GM21717 (cell line): ENCODE results near the gene ITFG1.
"Not testable (repeated sequence)": the region's sequence is repeated elsewhere in the genome, so short reads cannot be mapped to it uniquely, and the experiment has no call there.

Source experiments
- ATAC-seq: cut with Tn5 transposase; IDR thresholded peaks from one replicate; pipeline ENCODE4 v1.9.1; 2021; ENCODE audit warnings: mild to moderate bottlenecking, moderate library complexity; ENCODE audit not compliant: unreplicated experiment

ITFG1 gene

DNA sequence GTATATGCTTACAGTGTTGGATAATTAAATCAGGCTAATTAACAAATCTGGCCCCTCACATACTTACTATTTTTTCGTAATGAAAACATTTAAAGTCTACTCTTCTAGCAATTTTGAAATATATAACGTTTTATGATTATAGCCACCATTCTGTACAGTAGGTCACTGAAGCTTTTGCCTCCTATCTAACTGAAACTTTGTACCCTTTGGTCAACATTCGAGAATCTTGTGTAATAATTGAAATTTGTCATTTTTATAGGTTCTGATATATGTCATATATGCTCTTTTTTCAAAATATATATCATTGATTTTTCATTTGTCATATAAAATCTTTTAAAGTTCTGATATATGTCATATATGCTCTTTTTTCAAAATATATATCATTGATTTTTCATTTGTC is 12.9 kb upstream of the ITFG1 start:
- ATAC-seq, result no peak

GRCh38 chr16:47473004-47473403 is 12.1 kb upstream of the ITFG1 start:
- not testable (repeated sequence) for ATAC-seq

GRCh38 chr16:47470810-47471209 is 9.9 kb upstream of the ITFG1 start:
- no peak for ATAC-seq

- ATAC-seq, result no peak
Observed at GRCh38 chr16:47470211-47470610, 9.3 kb upstream of the ITFG1 start.

DNA sequence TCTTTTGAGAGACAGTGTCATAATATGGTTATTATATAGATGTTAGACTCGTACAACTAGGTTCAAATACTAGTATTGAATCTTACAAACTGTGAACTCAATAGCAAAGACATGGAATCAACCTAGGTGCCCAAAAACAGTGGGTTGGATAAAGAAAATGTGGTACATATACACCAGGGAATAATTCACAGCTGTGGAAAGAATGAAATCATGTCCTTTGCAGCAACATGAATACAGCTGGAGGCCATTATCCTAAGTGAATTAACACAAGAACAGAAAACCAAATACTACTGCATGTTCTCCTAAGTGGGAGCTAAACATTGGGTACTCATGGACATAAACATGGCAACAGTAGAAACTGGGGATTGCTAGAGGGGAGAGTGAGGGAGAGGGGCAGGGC is 8.4 kb upstream of the ITFG1 start:
- no peak for ATAC-seq

GRCh38 chr16:47468070-47468689 is 7.3 kb upstream of the ITFG1 start:
- ATAC-seq, result not testable (repeated sequence)

- no peak for ATAC-seq
Observed at GRCh38 chr16:47467501-47467900, 6.6 kb upstream of the ITFG1 start.

GRCh38 chr16:47465919-47466630 is 5.2 kb upstream of the ITFG1 start:
- no peak for ATAC-seq

DNA sequence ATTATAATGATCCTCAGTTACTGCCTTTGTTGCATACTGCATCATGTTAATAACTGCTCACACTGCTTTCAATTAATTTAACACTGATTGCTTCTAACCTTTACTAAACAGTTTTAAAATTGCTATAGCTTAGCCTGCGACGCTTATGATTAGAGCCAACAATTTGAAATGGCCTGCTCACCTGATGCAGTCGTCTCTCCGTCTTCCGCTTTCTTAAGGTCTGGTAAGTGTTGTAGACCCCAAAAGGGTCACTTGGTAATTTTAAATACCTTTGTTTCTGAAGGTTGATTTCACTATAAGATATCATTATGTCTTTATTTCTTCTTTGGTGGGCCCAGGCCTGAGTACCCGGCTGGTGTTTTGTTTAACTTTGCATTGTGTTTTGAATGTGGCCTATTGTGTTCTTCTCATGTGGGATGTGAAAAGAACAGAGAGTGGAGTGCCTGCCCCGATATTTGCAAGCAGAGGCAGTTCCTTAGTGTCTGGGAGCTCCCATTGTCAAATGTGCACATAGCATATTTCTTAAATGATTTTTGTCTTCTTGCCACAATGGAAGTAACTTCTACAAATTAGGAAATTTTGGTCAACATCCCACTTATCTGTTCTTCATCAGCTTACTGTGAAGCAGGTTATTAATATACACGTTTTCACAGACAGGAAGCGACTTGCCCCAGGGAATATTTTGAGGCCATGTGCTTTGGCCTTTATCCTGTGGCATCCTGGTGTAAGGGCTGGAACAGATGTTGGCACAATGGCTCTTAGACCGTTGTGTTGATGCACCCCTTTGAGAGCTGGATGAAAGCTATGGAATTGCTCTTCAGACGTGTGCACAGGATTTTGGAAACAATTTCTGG is 3.1 kb upstream of the ITFG1 start:
- no peak for ATAC-seq

DNA sequence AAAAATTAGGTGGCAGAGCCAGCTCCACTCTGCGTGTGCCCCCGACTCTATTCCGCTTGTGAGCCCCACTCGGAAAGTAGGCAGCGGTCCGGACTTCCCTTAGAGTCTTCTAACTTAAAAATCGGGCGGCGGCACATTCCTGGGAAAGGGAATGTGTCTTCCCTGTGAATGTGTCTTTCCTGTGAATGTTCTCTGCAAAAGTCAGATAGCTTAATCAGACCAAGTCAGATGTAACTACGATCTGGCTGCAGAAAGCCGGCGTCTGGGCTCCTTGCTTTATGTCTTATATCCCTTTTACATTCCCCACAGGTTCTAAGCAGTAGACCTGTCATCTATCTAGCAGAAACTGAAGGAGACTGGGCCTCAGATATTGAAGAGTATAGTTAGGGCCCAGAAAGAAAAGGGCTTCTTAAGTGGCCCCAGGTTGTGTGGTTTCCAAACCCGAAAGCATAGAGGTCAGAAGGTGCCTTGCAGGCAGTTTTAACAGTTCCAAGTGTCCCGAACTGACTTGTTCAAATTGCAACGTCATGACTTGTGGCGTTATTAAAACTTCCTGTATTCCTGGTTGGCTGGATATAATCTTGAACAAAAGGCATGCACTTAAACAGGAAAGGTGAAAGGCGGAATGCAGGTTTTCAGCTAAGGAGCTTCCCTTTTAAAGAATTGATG is 869 bp upstream of the ITFG1 start:
- peak; percentile 34 for ATAC-seq

GRCh38 chr16:47460359-47460710 is 528 bp downstream of the ITFG1 start:
- ATAC-seq, result no peak

- no peak for ATAC-seq
Observed at GRCh38 chr16:47459603-47460002, 1.3 kb downstream of the ITFG1 start.

DNA sequence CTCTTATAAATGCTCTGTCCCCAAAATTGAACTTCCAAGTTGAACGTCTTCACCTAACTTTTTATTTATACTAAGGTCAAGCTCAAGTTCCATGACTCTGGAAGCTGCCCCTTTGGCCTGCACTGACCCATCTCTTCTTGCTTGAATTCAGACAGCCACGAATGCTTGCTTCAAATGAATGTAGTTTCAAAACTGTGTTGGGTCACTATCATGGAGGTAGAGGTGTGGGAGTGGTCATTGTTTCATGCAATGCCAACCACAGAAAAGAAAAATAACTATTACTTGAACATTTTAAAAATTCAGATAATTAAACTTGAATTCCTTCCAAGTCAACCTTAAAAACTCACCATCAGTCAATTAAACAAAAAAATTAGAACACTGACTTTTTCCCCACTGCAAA is 2.5 kb downstream of the ITFG1 start:
- ATAC-seq, result no peak

- ATAC-seq, result no peak
Observed at GRCh38 chr16:47449788-47450187, 11.1 kb downstream of the ITFG1 start.

DNA sequence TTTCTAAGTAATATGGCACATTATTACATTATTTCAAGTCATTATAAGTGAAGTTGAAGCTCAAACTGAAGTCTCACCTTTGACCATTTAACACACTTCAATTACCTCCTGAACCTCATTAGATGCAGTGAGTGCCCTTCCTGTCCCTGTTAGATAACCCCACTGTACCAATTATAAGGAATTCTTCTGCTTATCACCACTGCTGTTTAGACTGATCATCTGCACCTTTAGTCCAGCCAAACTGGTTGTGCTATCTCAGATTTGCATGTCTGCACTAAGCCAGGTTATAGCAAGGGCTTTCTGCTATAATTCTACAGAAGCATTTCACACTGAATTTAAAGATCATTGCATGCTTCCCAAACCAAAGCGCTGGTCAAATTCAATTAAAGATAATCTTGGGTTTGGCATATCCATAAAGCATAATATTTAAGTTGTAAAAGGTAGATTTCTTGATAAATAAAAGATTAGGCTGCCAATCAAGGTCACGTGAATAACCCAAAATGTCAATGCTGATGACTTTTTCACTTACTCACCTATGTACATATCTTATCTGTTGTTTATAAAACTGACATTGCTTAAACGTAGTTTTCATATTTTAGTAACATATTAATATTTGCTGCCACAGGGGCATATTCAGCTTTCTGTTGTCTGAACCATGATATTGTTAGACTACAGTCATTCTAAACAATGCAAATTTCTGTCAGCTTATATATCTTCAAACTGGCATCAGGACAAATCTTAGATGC is 11.9 kb downstream of the ITFG1 start:
- no peak for ATAC-seq

DNA sequence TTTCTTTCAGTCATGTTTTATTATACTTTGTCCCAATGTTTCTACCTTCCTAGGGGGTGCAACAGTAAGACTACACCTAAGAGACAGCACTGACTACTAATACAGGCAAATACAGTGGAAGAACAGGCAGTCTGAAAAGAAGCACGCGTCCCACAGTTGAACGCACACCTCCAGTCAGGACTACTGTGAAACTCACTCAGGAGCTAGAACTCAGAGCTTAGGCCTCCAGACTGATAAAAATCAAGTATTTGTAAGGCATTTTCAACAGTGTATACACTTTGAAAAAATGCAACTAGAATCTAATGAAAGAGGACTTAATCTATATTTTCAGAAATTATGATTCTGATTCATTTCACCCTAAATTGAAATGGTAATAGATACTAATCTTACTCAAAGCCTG is 14.4 kb downstream of the ITFG1 start:
- ATAC-seq, result no peak

DNA sequence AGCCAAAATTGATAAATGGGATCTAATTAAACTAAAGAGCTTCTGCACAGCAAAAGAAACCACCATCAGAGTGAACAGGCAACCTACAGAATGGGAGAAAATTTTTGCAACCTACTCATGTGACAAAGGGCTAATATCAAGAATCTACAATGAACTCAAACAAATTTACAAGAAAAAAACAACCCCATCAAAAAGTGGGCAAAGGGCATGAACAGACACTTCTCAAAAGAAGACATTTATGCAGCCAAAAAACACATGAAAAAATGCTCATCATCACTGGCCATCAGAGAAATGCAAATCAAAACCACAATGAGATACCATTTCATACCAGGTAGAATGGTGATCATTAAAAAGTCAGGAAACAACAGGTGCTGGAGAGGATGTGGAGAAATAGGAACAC is 18.0 kb downstream of the ITFG1 start:
- not testable (repeated sequence) for ATAC-seq

DNA sequence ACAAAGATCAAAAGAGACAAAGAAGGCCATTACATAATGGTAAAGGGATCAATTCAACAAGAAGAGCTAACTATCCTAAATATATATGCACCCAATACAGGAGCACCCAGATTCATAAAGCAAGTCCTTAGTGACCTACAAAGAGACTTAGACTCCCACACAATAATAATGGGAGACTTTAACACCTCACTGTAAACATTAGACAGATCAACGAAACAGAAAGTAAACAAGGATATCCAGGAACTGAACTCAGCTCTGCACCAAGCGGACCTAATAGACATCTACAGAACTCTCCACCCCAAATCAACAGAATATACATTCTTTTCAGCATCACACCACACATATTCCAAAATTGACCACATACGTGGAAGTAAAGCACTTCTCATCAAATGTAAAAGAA is 20.8 kb downstream of the ITFG1 start:
- not testable (repeated sequence) for ATAC-seq

DNA sequence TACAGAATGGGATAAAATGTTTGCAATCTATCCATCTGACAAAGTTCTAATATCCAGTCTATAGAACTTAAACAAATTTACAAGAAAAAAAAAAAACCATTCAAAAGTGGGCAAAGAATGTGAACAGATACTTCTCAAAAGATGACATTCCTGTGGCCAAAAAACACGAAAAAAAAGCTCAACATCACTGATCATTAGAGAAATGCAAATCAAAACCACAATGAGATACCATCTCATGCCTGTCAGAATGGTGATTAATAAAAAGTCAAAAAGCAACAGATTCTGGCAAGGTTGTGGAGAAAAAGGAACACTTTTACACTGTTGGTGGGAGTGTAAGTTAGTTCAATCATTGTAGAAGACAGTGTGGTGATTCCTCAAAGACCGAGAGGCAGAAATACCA is 26.6 kb downstream of the ITFG1 start:
- not testable (repeated sequence) for ATAC-seq

GRCh38 chr16:47431960-47432359 is 28.9 kb downstream of the ITFG1 start:
- no peak for ATAC-seq

DNA sequence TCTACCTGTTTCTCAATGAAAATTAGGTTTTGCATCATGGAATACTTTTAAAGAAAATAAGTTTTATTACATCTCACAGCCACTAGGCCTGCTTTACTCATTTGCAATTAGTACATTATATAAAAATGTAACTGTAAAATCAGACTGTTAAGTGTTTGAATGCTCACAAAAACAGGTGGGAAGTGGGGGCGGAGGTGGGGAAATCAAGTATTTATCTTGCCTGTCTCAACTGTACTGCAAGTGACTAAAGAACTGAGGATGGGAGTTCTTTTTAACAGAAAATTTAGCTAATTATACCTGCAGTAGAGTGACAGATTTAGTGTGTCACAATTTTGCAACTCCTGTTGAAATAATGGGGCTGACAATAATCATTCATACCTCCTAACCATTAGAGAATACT is 34.1 kb downstream of the ITFG1 start:
- ATAC-seq, result no peak
